ENCODE results near the gene TPSG1. TPM values are rescaled to one million over a fixed set of nuclear protein-coding genes. Genes with fewer than 3 reads are reported as not detected.

TPSG1 gene
- total RNA-seq, 6 experiments from 2014 or later = 0.20 to 0.43 (median 0.43) TPM; not detected in 3

DNA sequence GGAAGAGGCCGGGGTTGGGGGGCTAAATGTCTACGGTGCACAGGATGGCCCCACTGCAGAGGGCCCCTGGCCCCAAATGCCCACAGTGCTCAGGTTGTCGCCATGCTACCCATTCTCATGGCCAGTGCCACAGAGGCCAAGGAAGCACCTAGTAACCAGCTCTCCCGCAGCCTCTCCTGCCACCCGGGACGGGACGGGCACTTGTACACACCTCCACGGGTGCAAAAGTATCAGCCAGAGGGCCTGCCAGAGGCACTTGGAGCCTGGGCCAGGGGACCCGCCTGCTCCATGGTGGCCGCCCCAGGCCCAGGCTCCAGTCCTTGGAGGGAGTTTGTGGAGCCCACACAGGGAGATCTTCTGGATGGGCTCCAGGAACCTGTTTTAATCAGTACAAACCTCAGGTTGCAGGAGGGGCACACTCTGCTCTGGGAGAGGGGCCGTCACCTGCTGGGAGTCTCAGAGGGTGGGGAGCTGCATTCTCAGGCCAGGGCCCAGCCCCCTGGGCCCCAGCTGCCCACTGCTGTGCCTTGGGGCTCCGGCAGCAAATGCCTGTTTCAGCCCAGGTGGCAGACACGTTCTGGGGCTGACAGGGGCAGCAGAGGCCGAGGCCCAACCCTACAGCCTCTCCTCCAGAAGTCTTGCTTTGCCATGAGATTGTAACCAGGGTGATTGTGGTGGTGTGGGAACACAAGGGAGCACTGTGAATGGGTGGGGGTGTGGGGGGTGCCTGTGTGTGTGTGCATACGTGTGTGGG lies 38.7 kb upstream of the TPSG1 start:
- TF ChIP-seq, protein P1, sequence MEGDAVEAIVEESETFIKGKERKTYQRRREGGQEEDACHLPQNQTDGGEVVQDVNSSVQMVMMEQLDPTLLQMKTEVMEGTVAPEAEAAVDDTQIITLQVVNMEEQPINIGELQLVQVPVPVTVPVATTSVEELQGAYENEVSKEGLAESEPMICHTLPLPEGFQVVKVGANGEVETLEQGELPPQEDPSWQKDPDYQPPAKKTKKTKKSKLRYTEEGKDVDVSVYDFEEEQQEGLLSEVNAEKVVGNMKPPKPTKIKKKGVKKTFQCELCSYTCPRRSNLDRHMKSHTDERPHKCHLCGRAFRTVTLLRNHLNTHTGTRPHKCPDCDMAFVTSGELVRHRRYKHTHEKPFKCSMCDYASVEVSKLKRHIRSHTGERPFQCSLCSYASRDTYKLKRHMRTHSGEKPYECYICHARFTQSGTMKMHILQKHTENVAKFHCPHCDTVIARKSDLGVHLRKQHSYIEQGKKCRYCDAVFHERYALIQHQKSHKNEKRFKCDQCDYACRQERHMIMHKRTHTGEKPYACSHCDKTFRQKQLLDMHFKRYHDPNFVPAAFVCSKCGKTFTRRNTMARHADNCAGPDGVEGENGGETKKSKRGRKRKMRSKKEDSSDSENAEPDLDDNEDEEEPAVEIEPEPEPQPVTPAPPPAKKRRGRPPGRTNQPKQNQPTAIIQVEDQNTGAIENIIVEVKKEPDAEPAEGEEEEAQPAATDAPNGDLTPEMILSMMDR (IDR thresholded peaks at IDR 0.05) = no peak
- no peak for TF ChIP-seq POLR2A (IDR thresholded peaks at IDR 0.05)
- Histone ChIP-seq H3K4me3 (no peak overlapping the region), H3K27ac (no peak overlapping the region), H3K4me1 (no peaks in the 10 kb centered on the region), H3K27me3 (peaks cover 0 to 5% of the 10 kb centered on the region in 2 donors), H3K9me3 (no peaks in the 10 kb centered on the region), H3K36me3 (no peaks in the 10 kb centered on the region)
- intact Hi-C loops (cut with DNase I) = no loop called here
- 67% methylated on average over 1 of the region's 15 CpGs for WGBS (ENCODE audit: insufficient coverage, low coverage, low lambda C conversion rate, missing lambda C conversion rate)
- ATAC-seq (no peak), DNase-seq (no peak)

DNA sequence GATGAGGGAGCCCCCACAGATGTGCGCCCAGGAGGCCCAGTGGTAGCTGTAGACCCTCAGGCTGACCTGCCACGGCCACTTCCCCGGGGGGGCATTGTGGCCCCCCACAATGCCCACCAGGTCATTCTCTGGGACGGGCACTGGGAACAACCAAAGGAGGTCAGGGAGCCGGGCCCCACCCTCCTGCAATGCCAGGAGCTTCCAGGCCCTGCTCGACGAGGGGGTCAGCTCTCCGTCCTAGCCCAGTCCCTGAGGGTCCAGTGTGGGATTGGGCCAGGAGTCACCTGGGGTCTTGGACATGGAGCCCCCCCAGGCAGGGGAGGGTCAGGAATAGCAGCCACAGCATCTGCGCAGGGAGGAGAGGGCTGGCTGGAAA lies 37.8 kb upstream of the TPSG1 start:
- no peak overlapping the region for H3K27ac ChIP-seq
- no peak for DNase-seq
- WGBS (ENCODE audit: insufficient coverage, low coverage, low lambda C conversion rate, missing lambda C conversion rate) = 20% methylated on average over 1 of the region's 9 CpGs
- intact Hi-C loops (cut with DNase I) = no loop called here
- no peaks in the 10 kb centered on the region for H3K4me1 ChIP-seq
- no peaks in the 10 kb centered on the region for H3K9me3 ChIP-seq
- H3K27me3 ChIP-seq = peaks cover 0 to 5% of the 10 kb centered on the region in 2 donors
- no peak for ATAC-seq
- no peaks in the 10 kb centered on the region for H3K36me3 ChIP-seq
- no peak for TF ChIP-seq POLR2A (IDR thresholded peaks at IDR 0.05)
- TF ChIP-seq, protein P1 (IDR thresholded peaks at IDR 0.05) = no peak
- H3K4me3 ChIP-seq = no peak overlapping the region

DNA sequence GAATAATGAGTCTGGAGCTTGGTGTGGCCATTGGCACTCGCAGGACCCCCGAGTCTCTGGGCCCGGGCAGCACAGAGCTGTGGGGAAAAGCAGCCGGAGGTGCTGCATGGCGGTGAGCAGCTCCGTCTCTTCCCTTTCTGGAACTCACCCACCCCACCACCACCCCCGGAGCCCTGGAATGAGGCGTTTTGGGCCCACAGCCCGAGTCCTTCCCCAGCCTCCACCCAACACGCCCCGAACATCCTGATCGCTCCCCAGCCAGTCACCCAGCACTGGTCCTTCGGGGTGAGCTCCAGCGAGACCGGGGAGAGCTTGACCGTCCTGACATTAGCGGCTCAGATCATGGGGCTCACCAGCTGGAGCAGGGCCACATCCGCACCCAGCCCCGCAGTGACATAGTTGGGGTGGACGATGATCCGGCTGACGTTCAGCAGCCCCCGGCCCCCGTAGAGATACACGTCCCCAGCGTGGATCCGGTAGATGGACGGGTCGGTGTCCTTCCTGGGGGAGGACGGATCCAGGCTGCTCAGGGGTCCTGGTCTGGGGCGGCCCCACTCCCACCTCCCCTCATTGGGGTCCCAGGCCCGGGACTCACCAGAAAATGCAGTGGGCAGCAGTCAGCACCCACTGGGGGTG lies 37.3 kb upstream of the TPSG1 start:
- ATAC-seq (no peak), DNase-seq (no peak)
- H3K27me3 ChIP-seq = peaks cover 0 to 5% of the 10 kb centered on the region in 2 donors
- H3K27ac ChIP-seq = no peak overlapping the region
- H3K4me3 ChIP-seq = no peak overlapping the region
- TF ChIP-seq, protein P1 (IDR thresholded peaks at IDR 0.05) = no peak
- TF ChIP-seq POLR2A (IDR thresholded peaks at IDR 0.05) = no peak
- H3K9me3 ChIP-seq = no peaks in the 10 kb centered on the region
- 58% methylated on average over 11 of the region's 32 CpGs for WGBS (ENCODE audit: insufficient coverage, low coverage, low lambda C conversion rate, missing lambda C conversion rate)
- intact Hi-C loops (cut with DNase I) = no loop called here
- H3K36me3 ChIP-seq = no peaks in the 10 kb centered on the region
- H3K4me1 ChIP-seq = no peaks in the 10 kb centered on the region

DNA sequence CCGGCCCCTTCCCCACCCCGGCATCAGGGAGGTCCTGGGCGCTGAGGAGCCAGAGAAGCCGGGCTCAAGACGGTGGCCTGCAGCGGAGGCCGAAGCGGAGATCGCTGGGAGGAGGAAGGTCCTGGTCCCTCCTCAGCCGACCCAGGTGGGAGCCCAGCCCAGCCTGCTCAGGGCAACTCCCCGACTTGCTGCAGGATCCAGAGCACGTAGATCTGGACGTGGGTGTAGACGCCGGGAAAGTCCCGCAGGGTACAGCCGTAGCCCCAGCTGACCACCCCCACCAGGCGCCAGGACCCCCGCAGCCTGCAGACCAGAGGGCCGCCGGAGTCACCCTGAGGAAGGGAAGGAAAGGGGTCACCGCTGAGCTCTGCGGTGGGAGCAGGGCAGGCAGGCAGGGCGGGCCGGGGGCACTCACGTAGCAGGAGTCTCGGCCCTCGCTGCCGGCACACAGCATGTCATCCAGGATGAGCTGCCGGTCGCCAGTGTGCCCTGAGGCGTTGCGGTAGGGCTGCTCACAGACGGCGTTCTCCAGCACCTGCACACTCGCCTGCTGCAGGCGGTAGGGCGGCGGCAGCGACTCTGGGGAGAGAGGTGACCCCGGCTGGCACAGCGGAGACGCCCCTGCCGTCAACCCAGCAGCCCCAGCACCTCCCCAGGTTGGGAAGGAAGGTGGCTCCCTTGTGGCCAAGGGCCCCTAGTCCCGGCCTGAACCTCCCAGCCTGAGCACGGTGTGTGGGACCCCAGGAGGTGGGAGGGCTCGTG lies 36.2 kb upstream of the TPSG1 start:
- no peaks in the 10 kb centered on the region for H3K9me3 ChIP-seq
- ATAC-seq (peak in 1 of 4 donors; percentile 14), DNase-seq (no peak)
- 3% methylated on average over 10 of the region's 47 CpGs for WGBS (ENCODE audit: insufficient coverage, low coverage, low lambda C conversion rate, missing lambda C conversion rate)
- no peaks in the 10 kb centered on the region for H3K36me3 ChIP-seq
- TF ChIP-seq, protein P1 (IDR thresholded peaks at IDR 0.05) = no peak
- no peak for TF ChIP-seq POLR2A (IDR thresholded peaks at IDR 0.05)
- no peak overlapping the region for H3K27ac ChIP-seq
- H3K4me3 ChIP-seq = no peak overlapping the region
- peaks cover 0 to 5% of the 10 kb centered on the region in 2 donors for H3K27me3 ChIP-seq
- H3K4me1 ChIP-seq = no peaks in the 10 kb centered on the region
- intact Hi-C loops (cut with DNase I) = no loop called here
